Psoas muscle (tissue), 8 donors: ENCODE results near the gene TRAPPC5. TPM values are rescaled to one million over a fixed set of nuclear protein-coding genes. Genes with fewer than 3 reads are reported as not detected.

ENCODE experiments used
- ATAC-seq, 4 donors: fragments of 200-7000 bp; cut with Tn5 transposase; one replicate each; pipeline ENCODE4 v1.9.1; 2020; ENCODE audit warnings: moderate library complexity in 3 of 4, mild to moderate bottlenecking in 2 of 4
- DNase-seq, 2 donors: peaks; one replicate each; pipeline ENCODE4 v3.0.0-alpha.2; 2020
- H3K27ac ChIP-seq: fragments of 200-600 bp; one replicate; pipeline ENCODE4 v1.8.0; 2022
- H3K27me3 ChIP-seq, 3 donors: fragments of 200-600 bp in 1 of 3; one replicate each; pipeline versions ENCODE4 v1.6.1 to v1.8.0; 2013 to 2022; ENCODE audit warnings: low read length in 2 of 3, mild to moderate bottlenecking in 2 of 3, moderate library complexity in 1 of 3; ENCODE audit not compliant: insufficient read depth in 3 of 3
- H3K36me3 ChIP-seq, 2 donors: fragments of 200-600 bp in 1 of 2; one replicate each; pipeline versions ENCODE4 v1.6.1 to v1.8.0; 2013 to 2022; ENCODE audit warnings: low read depth in 1 of 2, mild to moderate bottlenecking in 1 of 2, moderate library complexity in 1 of 2; ENCODE audit not compliant: insufficient read depth in 1 of 2
- H3K4me1 ChIP-seq: fragments of 200-600 bp; one replicate; pipeline ENCODE4 v1.8.0; 2022
- H3K4me3 ChIP-seq: fragments of 200-600 bp; one replicate; pipeline ENCODE4 v1.8.0; 2022; ENCODE audit warnings: mild to moderate bottlenecking
- H3K9me3 ChIP-seq: fragments of 200-600 bp; one replicate; pipeline ENCODE4 v1.8.0; 2022
- WGBS, 3 donors: extraction: QIAGEN DNeasy Blood & Tissue Kit; methylation state at CpG; one replicate each; pipeline versions ENCODE4 v1.1.6 to v1.1.7; 2013; 5-methylcytosine and 5-hydroxymethylcytosine counted together
- intact Hi-C, 2 donors: fragments of 100-400 bp; cut with DNase I; formaldehyde crosslinking; loops; one replicate each; pipeline versions ENCODE4 v1.11.0 to v1.14.2; 2022
- polyA plus RNA-seq, 3 donors: library from polyadenylated mRNA; stranded (reverse); fragments of 200-250 nt; gene quantifications; one replicate each; pipeline ENCODE4 v1.2.3, GENCODE V29; 2013
- total RNA-seq, 4 donors: library from RNA; stranded (reverse); fragmentation: NEBNext Ultra II Directional in 2 of 4; extraction: Animal tissue kit (Norgen Biotek cat#: 25700) in 2 of 4; gene quantifications; one replicate each; pipeline versions ENCODE4 v1.2.1 to v1.2.4, GENCODE V29; 2021 to 2023
- TF ChIP-seq, protein P1 (sequence below): fragments of 200-600 bp; IDR thresholded peaks from one replicate; pipeline ENCODE4 v1.8.0; 2022; ENCODE audit warnings: antibody characterized with exemption
- donor health status: healthy with polysubstance abuse.
- donor health status: DM: no; HTN: no; CAD: no; lungs with moderate emphysema.
- donor health status: Bipolar disorder and iron deficiency.
- donor health status: healthy.
- donor health status: DM: yes; HTN: yes; CAD: no.
- donor health status: DM: no; HTN: no; CAD: no.
- donor health status: DM: no; HTN: no; CAD: no.
- donor health status: DM: yes; HTN: yes; CAD: no.

Gene TRAPPC5
- total and polyA plus RNA-seq, 7 donors = 40.6 to 164 (median 101) TPM

DNA sequence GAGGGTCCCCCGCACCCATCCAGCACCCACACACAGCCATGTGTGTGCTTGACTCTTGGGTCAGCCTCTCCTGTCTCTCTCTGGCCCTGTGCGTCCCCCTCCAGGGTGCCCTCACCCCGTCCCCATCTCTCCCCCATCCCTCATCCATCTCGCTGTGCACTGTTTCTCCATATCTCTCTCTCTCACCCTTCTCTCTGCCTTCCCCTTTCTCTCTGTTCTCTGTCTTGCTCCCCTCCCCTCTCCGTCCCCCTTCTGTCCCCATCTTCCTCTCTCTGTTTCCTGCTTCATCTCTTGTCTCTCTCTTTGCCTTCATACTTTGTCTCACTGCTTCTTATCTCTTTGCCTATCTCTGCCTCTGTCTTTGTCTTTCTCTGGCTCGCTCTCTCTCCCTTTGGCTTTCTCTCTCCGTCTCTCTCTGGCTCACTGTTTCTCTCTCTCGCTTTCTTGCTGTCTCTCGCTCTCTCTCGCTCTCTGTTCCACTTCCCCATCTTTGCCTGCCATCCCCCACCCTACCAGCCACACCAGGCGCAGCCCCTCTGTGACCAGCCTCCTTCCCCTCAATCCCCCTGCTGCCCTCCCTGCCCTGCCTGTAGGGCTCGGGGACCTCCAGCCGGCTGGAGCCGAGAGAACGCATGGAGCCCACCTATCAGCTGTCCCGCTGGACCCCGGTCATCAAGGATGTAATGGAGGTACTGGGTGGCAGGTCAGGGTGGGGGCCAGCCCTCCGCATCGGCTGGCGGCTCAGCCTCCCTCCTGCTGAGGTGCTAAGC, 34.8 kb upstream of the TRAPPC5 start:
- ATAC-seq = no peak
- no peaks in the 10 kb centered on the region for H3K9me3 ChIP-seq
- H3K4me1 ChIP-seq = no peaks in the 10 kb centered on the region
- H3K36me3 ChIP-seq = no peaks in the 10 kb centered on the region
- no peak overlapping the region for H3K27ac ChIP-seq
- no peak for DNase-seq
- peaks cover 0 to 4% (median 0%) of the 10 kb centered on the region in 3 donors for H3K27me3 ChIP-seq
- WGBS, 3 donors = 54 to 57% (median 57%) methylated on average over 19 to 20 of the region's 20 CpGs
- TF ChIP-seq, protein P1, sequence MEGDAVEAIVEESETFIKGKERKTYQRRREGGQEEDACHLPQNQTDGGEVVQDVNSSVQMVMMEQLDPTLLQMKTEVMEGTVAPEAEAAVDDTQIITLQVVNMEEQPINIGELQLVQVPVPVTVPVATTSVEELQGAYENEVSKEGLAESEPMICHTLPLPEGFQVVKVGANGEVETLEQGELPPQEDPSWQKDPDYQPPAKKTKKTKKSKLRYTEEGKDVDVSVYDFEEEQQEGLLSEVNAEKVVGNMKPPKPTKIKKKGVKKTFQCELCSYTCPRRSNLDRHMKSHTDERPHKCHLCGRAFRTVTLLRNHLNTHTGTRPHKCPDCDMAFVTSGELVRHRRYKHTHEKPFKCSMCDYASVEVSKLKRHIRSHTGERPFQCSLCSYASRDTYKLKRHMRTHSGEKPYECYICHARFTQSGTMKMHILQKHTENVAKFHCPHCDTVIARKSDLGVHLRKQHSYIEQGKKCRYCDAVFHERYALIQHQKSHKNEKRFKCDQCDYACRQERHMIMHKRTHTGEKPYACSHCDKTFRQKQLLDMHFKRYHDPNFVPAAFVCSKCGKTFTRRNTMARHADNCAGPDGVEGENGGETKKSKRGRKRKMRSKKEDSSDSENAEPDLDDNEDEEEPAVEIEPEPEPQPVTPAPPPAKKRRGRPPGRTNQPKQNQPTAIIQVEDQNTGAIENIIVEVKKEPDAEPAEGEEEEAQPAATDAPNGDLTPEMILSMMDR = no peak
- intact Hi-C loops = no loop called here
- H3K4me3 ChIP-seq = no peak overlapping the region

DNA sequence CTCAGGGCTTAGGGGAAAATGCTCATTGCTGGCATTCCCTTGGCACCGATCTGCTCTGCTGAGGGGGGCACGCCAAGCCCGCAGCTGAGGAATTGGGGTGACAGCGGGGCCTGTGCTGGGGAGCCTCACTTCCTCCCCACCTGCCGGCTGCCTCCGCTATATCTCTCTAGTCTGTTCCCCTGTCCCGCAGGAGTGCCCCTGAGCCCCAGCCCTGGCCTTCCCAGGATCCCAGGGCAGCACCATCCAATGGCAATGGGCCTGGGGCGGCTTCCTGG, 34.3 kb upstream of the TRAPPC5 start:
- no peaks in the 10 kb centered on the region for H3K36me3 ChIP-seq
- ATAC-seq (no peak), DNase-seq (no peak)
- TF ChIP-seq, protein P1 = no peak
- H3K27me3 ChIP-seq = peaks cover 0 to 4% (median 0%) of the 10 kb centered on the region in 3 donors
- H3K4me3 ChIP-seq = no peak overlapping the region
- WGBS, 3 donors = 66 to 83% (median 81%) methylated on average over 7 to 8 of the region's 8 CpGs
- no peaks in the 10 kb centered on the region for H3K4me1 ChIP-seq
- intact Hi-C loops = no loop called here
- no peak overlapping the region for H3K27ac ChIP-seq
- H3K9me3 ChIP-seq = no peaks in the 10 kb centered on the region

DNA sequence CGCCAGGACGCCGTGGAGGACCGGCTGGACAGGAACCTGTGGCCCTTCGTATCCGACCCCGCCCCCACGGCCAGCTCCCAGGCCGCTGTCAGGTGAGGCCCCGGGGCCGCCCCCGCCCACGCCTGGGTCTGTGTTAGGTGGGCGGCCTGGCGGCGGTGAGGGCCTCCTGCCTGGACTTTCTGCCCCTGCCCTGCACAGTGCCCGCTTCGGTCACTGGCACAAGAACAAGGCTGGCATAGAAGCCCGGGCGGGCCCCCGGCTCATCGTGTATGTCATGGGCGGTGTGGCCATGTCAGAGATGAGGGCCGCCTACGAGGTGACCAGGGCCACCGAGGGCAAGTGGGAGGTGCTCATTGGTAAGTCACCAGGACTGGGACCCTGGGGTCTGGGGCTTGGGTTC, 33.5 kb upstream of the TRAPPC5 start:
- ATAC-seq = no peak
- H3K4me3 ChIP-seq = no peak overlapping the region
- peaks cover under 1% of the 10 kb centered on the region for H3K4me1 ChIP-seq
- H3K9me3 ChIP-seq = no peaks in the 10 kb centered on the region
- DNase-seq = no peak
- H3K27me3 ChIP-seq = peaks cover 0 to 4% (median 0%) of the 10 kb centered on the region in 3 donors
- H3K27ac ChIP-seq = no peak overlapping the region
- TF ChIP-seq, protein P1 = no peak
- intact Hi-C loops = no loop called here
- no peaks in the 10 kb centered on the region for H3K36me3 ChIP-seq
- WGBS, 3 donors = 84 to 91% (median 91%) methylated on average over 25 to 26 of the region's 26 CpGs

DNA sequence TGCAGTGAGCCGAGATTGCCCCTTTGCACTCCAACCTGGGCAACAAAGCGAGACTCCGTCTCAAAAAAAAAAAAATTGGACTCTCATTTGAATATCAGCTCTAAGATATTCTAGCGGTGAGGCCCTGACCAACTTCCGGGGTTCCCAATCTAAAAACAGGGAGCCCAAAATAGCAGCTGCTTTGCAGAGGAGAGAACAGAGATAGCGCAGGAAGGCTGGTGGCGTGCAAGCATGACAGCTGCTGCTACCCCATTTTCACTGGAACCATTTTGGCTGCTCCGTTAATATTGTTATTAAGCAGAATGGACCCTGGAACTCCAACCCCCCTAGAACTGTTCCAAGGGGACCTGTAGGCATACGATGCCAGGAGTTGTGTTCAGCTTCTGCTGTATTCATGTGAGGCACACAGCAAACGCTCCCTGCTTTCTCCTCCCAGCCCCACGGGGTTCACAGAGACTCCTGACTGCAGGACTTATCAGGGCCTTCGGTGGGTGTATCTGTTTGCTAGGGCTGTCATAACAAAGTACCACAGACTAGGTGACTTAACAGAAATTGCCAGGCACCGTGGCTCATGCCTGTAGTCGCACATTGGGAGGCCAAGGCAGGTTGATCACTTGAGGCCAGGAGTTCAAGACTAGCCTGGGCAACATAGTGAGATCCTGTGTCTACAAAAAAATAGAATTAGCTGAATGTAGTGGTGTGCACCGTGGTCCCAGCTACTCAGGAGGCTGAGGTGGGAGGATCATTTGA, 32.2 kb upstream of the TRAPPC5 start:
- no peak for DNase-seq
- TF ChIP-seq, protein P1 = no peak
- WGBS, 3 donors = 79 to 85% (median 82%) methylated on average over 15 of the region's 15 CpGs
- H3K4me3 ChIP-seq = no peak overlapping the region
- no peak overlapping the region for H3K27ac ChIP-seq
- ATAC-seq = no peak
- H3K4me1 ChIP-seq = peaks cover 4% of the 10 kb centered on the region
- no peaks in the 10 kb centered on the region for H3K9me3 ChIP-seq
- intact Hi-C loops = no loop called here
- no peaks in the 10 kb centered on the region for H3K36me3 ChIP-seq
- H3K27me3 ChIP-seq = peaks cover 0 to 4% (median 0%) of the 10 kb centered on the region in 3 donors
